GM13977 (cell line): ENCODE results near the gene NCOA7.
"Not testable (repeated sequence)": the region's sequence is repeated elsewhere in the genome, so short reads cannot be mapped to it uniquely, and the experiment has no call there.

Experiments
- DNase-seq: peaks from one replicate; pipeline ENCODE4 v3.0.0; 2012; ENCODE audit warnings: low spot score
- in situ Hi-C: fragments of 300-500 bp; cut with MboI; formaldehyde crosslinking; loops from one replicate; pipeline ENCODE4 v1.12.0; 2022; ENCODE audit warnings: low sequenced_read_pairs, low pct_unique_long_range_greater_than_20kb, mixed read lengths, inconsistent platforms; ENCODE audit not compliant: unreplicated experiment
- TF ChIP-seq, protein P1 (sequence below): IDR thresholded peaks from 2 replicates; pipeline ENCODE4 v1.5.1; 2012; ENCODE audit warnings: mild to moderate bottlenecking, control low read depth; ENCODE audit not compliant: insufficient read depth; ENCODE audit errors: extremely low read depth, missing control alignments

The NCOA7 gene

GRCh38 chr6:125766641-125767040 is 24.1 kb upstream of the NCOA7 start:
- in situ Hi-C loops, result no loop called here
- DNase-seq, result no peak
- TF ChIP-seq, protein P1, sequence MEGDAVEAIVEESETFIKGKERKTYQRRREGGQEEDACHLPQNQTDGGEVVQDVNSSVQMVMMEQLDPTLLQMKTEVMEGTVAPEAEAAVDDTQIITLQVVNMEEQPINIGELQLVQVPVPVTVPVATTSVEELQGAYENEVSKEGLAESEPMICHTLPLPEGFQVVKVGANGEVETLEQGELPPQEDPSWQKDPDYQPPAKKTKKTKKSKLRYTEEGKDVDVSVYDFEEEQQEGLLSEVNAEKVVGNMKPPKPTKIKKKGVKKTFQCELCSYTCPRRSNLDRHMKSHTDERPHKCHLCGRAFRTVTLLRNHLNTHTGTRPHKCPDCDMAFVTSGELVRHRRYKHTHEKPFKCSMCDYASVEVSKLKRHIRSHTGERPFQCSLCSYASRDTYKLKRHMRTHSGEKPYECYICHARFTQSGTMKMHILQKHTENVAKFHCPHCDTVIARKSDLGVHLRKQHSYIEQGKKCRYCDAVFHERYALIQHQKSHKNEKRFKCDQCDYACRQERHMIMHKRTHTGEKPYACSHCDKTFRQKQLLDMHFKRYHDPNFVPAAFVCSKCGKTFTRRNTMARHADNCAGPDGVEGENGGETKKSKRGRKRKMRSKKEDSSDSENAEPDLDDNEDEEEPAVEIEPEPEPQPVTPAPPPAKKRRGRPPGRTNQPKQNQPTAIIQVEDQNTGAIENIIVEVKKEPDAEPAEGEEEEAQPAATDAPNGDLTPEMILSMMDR, result no peak

DNA sequence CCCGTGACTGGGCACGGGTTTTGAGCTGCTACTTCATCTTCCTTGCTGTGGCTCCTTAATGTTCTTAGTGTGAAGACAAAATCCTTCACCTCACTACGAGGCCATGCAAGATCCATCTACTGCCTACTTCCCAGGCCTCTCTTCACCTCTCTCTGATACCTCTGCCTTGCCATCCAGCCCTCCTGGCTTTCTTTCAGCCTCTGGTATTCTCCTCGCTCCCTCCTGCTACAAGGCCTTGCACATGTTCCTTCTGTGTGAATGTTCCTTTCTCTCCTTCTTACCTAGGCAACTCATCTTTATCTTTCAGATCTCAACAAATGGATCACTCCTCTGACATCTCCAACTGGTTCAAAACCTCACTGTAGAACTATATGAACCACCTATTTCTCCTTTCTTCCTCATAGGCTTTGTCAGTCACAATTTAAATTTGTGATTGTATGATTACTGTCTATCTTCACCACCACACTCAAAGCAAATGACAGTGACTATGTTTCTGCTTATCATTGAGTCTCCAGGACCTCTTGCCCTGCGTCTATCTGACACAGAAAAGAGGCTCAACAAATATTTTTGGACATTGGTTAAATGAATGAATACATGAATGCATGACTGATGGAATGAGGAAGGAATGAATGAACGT is 21.5 kb upstream of the NCOA7 start:
- DNase-seq, result no peak
- TF ChIP-seq, protein P1, result no peak
- in situ Hi-C loops, result no loop called here

- DNase-seq, result no peak
- TF ChIP-seq, protein P1, result no peak
- in situ Hi-C loops, result no loop called here
Measured at GRCh38 chr6:125773387-125774341, 17.1 kb upstream of the NCOA7 start.

DNA sequence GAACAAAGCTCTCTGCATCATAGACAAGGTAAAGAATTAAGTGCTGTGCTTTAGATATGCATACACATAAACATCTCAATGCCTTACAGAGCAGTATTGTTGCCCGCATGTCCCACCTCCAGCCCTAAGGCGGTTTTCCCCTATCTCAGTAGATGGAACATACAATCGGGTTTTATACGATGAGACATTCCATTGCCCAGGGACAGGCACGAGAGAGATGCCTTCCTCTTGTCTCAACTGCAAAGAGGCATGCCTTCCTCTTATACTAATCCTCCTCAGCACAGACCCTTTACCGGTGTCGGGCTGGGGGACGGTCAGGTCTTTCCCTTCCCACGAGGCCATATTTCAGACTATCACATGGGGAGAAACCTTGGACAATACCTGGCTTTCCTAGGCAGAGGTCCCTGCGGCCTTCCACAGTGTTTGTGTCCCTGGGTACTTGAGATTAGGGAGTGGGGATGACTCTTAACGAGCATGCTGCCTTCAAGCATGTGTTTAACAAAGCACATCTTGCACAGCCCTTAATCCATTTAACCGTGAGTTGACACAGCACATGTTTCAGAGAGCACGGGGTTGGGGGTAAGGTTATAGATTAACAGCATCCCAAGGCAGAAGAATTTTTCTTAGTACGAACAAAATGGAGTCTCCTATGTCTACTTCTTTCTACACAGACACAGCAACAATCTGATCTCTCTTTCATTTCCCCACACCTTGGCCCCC is 14.5 kb upstream of the NCOA7 start:
- in situ Hi-C loops, DNase-seq: not testable (repeated sequence)

- DNase-seq, result peak; percentile 85
- in situ Hi-C loops, result loop anchor here (10.0 kb wide), 1 partner anchor 195 kb away; no protein-coding TSS in a partner anchor
- TF ChIP-seq, protein P1, result no peak
Measured at GRCh38 chr6:125779924-125780539, 10.7 kb upstream of the NCOA7 start.

- in situ Hi-C loops, result loop anchor here (10.0 kb wide), 1 partner anchor 194 kb away; no protein-coding TSS in a partner anchor
- DNase-seq, result peak; percentile 53
- TF ChIP-seq, protein P1, result no peak
Measured at GRCh38 chr6:125780540-125781313, 10.0 kb upstream of the NCOA7 start.
